AG09319 (cell line): ENCODE data around the gene ARHGEF11.

ENCODE experiments used
- DNase-seq: peaks from one replicate; pipeline ENCODE4 v3.0.0-alpha.2; 2010; ENCODE audit warnings: low read depth; ENCODE audit errors: extremely low read depth
- TF ChIP-seq, protein P1 (sequence below): IDR thresholded peaks from 2 replicates; pipeline ENCODE4 v1.5.1; 2011; ENCODE audit warnings: low read depth, mild to moderate bottlenecking, inconsistent platforms, low read length, moderate library complexity

Gene ARHGEF11

DNA sequence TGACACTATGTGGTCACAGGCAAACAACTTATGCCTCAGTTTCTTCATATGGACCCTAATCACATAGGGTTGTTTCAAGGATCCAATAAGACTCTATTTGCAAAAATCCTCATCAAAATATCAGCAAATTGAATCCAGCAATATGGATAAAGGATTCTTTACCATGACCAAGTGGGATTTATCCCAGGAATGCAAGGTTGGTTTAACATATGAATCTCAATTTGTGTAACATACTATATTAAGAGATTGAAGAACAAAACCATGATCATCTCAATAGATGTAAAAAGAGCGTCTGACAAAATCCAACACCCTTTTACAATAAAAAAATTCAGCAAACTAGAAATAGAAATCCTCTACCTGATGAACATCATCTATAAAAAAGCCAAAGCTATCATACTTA lies 23.9 kb downstream of the ARHGEF11 start:
- DNase-seq = no peak
- TF ChIP-seq, protein P1, sequence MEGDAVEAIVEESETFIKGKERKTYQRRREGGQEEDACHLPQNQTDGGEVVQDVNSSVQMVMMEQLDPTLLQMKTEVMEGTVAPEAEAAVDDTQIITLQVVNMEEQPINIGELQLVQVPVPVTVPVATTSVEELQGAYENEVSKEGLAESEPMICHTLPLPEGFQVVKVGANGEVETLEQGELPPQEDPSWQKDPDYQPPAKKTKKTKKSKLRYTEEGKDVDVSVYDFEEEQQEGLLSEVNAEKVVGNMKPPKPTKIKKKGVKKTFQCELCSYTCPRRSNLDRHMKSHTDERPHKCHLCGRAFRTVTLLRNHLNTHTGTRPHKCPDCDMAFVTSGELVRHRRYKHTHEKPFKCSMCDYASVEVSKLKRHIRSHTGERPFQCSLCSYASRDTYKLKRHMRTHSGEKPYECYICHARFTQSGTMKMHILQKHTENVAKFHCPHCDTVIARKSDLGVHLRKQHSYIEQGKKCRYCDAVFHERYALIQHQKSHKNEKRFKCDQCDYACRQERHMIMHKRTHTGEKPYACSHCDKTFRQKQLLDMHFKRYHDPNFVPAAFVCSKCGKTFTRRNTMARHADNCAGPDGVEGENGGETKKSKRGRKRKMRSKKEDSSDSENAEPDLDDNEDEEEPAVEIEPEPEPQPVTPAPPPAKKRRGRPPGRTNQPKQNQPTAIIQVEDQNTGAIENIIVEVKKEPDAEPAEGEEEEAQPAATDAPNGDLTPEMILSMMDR = no peak

DNA sequence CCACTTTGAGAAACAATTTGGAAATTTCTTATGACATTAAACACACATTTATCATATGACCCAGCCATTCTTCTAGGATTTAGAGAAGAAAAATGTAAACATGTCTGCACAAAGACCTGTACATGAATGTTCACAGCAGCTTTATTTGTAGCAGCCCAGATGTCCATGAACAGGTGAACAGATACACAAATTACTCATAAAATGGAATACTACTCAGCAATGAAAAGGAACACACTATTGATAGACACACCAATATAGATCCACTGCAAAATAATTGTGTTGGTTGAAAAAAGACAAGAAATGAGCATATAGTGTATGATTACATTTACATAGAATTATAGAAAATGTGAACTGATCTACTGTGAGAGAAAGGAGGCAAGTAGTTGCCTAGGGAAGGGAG lies 26.1 kb downstream of the ARHGEF11 start:
- TF ChIP-seq, protein P1 = no peak
- DNase-seq = no peak

DNA sequence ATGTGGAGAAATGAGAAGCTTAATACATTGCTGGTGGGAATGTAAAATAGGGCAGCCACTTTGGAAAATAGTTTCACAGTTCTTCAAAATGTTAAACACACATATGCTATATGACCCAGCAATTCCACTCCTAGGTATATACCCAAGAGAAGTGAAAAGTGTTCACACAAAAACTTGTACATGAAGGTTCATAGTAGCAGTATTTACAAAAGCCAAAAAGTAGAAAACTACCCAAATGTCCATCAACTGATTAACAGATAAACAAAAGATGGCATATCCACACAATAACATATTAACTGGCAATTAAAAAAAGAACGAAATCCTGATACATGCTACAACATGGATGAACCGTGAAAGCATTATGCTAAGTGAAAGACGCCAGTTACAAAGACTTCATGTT lies 33.7 kb downstream of the ARHGEF11 start:
- TF ChIP-seq, protein P1 = no peak
- DNase-seq = no peak

DNA sequence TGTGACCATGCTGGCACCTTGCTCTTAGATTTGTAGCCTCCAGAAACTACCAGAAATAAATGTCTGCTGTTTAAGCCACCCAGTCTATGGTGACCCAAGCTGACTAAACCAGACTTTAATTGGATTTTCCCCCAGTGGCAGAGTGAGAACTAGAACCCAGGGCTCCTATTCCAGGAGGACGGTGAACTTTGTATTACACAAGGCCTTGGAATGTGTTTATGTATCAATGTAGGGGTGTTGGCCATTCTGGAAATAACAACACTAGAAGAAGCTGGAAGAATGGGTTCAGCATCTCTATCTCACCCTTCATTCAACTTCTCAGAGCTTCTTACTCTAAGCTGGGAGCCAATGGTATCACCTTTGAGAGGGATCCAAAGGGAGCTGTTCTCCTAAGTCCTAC lies 37.0 kb downstream of the ARHGEF11 start:
- TF ChIP-seq, protein P1 = no peak
- DNase-seq = no peak

DNA sequence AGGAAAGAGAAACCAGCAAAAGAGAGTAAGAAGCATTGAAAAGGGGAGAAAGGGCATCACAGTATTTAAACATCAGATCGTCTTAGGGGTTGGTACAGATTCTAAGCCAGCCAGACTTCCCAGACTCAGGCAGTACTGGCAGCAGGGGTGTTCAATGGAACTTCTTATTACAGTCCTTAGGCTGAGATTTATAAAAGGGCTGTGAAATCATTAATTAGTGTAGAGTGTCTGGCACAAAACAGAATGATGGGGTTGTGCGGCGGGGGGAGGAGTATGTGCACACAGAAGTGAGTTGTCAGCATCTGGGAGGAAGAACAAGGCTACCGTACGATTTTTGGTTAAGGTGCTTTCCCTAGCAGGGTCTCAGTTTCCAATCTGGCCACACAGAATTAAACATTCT lies 38.2 kb downstream of the ARHGEF11 start:
- TF ChIP-seq, protein P1 = no peak
- no peak for DNase-seq

DNA sequence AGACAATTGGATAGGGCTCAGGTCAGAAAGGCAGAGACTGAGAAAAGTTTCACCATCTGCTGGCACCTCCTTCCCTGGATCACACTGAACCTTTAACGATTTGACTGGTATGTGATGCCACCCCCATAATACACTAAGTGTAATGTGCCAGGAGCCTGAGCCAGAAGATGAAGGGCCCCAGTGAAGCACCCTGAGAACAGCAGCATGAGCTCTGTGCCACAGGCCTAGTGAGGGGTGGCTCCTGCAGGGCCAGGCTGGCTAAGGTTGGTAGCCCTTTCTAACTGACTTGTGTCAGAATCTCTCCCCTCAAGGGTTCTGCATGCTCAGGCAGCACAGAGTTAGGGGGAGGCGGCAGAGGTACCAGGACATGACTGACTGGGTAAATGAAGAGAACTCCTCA lies 38.9 kb downstream of the ARHGEF11 start:
- TF ChIP-seq, protein P1 = no peak
- DNase-seq = no peak

DNA sequence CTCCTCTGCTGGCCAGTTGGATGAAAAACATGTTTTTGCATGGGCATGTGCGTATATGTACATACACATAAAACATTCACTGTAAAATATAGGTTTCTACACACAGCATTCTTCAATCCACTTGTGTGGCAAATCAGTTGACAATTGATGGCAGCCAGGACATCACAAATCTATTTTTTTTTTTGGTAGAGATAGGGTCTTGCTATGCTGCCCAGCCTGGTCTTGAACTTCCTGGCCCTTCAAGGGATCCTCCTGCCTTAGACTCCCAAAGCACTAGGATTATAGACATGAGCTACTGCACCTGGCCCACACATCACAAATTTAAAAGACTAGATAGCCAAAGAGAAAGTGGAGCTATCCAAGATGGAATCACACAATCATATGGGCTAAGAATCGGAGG lies 39.6 kb downstream of the ARHGEF11 start:
- TF ChIP-seq, protein P1 = no peak
- no peak for DNase-seq

DNA sequence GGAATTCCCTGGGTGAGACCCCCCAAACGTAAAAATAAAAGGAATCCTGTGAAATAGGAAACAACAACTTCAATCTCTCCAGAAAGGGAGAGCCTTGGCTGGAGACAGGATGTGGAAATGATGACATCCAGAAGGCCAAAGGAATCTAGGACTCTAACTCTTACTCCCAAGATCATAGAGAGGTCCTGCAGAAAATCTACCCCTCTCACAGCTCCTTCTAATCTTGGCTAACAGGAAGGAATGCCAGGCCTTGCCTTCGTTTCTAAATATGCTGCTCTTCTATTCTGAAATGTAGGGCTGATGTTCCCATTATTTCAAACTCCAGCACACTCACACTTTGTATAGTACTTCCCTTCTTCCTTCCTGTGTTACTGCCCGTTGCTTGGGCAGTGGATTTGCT lies 40.7 kb downstream of the ARHGEF11 start:
- DNase-seq = no peak
- TF ChIP-seq, protein P1 = no peak
